ENCODE results near the gene TRMT1.

The TRMT1 gene

GRCh38 chr19:13102666-13103580 lies 13.6 kb downstream of the TRMT1 start, which contains the start of gene LYL1:
TSS of gene LYL1 (minus strand) at chr19:13102858. CDS start at chr19:13101171, 1,687 bp downstream.
- no peak for DNase-seq (ENCODE audit: low read depth in 1 of 2, low spot score in 1 of 2)

DNA sequence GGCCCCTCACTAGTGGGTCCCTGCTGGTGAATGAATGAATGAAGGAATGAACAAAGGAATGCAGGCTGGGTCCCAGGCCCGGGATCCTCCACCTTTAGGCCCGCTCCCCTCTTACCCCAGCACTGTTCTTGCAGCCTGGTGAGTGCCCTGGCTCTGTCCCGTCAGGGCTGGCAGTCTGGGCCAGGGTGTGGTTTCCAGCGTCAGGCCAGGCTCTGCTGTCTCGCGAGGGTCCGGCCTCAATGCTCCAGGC lies 14.2 kb downstream of the TRMT1 start:
- DNase-seq (ENCODE audit: low read depth in 1 of 2, low spot score in 1 of 2) = no peak

GRCh38 chr19:13101590-13102415 lies 14.7 kb downstream of the TRMT1 start:
- DNase-seq (ENCODE audit: low read depth in 1 of 2, low spot score in 1 of 2) = no peak

- DNase-seq (ENCODE audit: low read depth in 1 of 2, low spot score in 1 of 2) = no peak
These were observed 15.5 kb downstream of the TRMT1 start for GRCh38 chr19:13100841-13101589.

DNA sequence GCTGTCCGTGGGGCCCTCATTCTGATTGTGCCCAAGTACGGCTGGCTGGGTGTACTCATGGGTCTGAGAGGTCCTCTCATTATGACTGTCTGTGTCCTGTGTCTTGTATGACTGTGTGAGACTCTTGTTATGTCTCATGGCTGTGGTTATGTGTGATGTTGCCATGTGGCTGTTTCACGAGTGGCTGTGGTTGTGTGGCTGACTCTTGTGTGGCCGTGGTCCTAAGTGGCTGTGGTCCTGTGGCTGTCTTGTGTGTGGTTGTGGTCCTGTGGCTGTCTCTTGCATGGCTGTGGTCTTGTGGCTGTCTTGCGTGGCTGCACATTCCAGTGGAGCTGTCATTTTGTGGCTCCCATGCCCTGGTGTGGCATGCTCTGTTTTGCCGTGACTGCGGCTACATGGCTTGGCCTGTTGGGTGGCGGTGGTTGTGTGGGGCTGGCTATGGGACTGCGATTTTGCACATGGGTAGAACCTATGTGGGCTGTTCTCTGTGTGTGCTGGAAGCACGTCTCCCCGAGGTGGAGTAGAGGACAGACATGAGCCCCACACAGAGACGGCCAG lies 16.4 kb downstream of the TRMT1 start:
- DNase-seq (ENCODE audit: low read depth in 1 of 2, low spot score in 1 of 2) = peak; percentile 29 to 48

DNA sequence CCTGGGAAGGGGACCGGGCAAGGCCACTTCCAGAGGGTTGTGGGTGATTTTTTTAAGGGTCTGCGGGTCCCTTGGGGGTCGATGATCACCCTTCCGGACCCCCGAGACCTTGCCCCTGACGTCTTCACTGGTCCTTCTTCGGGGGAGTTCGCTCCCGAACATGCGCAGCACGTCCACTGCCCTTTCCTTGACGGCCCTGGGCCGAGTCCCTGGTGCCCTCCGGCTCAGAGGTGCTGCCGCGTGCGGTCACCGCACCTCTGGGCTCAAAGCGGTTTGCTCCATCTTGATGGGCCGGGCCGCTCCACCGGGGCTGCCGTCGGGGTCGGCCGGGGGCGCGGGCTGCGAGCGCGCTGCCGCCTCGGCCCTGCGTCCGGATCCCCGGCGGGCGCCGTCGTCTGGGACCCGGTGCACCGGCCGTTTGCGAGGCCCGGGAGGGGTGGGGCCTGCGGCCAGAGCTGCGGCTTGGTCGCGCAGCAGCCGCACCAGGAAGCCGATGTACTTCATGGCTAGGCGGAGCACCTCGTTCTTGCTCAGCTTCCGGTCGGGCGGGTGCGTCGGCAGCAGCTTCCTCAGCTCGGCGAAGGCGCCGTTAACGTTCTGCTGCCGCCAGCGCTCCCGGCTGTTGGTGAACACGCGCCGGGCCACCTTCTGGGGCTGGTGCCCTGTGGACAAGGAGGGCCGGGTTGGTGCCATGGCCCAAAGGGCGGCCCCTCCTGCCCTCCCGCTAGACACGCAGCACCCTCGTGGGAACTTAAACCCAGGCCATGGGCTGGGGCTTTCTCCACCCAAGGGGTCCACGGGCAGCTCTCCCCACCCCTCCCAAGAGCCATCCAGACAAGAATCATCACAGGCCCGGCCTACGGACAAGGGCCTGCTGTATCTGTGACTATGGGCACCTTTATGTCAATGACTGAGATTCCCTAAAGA lies 17.2 kb downstream of the TRMT1 start:
- DNase-seq (ENCODE audit: low read depth in 1 of 2, low spot score in 1 of 2) = peak; percentile 61 to 68

GRCh38 chr19:13098277-13099072 lies 18.1 kb downstream of the TRMT1 start:
- DNase-seq (ENCODE audit: low read depth in 1 of 2, low spot score in 1 of 2) = no peak

DNA sequence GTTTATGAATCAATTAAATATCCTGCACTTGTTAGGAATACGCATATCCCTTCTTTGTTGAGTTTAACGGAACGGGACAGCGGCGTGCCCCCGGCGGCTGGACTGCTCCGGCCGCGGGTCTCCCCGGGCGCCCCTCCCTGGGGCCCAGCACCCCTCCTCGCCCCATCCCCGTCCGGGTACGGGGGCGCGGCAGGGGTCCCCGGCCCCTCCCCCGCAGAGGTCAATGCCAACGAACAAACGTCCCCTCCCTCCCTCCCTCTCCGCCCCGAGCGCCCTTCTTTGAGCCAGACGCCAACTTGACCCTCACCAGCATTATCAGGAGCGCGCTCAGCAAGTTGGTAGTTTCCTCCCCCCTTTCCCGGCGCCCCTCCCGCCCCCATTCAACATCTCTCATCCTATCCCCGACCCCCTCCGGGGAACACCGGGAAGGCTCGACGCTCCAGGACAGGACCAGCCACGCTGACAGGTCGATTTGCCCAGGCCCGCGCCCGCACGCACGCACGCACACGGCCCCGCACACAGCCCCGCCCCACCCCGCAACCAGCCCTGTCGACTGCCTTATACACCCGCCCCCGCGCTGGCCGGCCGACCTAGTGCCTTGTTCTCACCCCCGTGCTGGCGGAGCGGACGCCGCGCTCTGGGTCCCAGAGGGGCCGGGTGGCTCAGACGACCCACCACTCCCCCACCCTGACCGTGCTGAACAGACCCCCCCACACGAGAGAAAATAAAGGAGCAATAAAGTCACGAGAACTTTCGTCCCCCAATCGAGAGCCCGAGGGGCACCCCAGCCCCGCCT lies 18.9 kb downstream of the TRMT1 start:
- no peak for DNase-seq (ENCODE audit: low read depth in 1 of 2, low spot score in 1 of 2)

DNA sequence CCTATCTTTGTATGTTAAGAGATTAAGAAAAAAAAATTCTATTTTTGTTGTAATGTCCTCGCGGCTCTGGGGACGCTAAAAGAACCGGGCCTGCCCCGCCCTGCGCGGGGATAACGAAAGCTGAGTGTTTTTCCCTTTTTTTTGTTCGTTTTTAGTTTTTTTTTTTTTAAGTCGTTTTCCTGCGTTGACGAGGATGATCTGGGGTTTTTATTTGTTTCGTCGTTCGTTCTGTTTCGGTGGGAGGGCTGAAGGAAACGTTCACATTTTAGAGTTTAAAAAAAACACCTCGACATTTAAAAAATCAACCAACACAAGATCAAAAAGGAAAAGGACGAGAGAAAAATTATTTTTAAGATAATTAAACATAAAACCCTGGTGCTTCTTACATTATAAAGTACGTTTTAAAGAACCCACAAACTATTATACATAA lies 19.5 kb downstream of the TRMT1 start:
- no peak for DNase-seq (ENCODE audit: low read depth in 1 of 2, low spot score in 1 of 2)

GRCh38 chr19:13095934-13096927 lies 20.3 kb downstream of the TRMT1 start:
- DNase-seq (ENCODE audit: low read depth in 1 of 2, low spot score in 1 of 2) = no peak

- DNase-seq (ENCODE audit: low read depth in 1 of 2, low spot score in 1 of 2) = no peak
These were observed 21.2 kb downstream of the TRMT1 start for GRCh38 chr19:13095393-13095784.

DNA sequence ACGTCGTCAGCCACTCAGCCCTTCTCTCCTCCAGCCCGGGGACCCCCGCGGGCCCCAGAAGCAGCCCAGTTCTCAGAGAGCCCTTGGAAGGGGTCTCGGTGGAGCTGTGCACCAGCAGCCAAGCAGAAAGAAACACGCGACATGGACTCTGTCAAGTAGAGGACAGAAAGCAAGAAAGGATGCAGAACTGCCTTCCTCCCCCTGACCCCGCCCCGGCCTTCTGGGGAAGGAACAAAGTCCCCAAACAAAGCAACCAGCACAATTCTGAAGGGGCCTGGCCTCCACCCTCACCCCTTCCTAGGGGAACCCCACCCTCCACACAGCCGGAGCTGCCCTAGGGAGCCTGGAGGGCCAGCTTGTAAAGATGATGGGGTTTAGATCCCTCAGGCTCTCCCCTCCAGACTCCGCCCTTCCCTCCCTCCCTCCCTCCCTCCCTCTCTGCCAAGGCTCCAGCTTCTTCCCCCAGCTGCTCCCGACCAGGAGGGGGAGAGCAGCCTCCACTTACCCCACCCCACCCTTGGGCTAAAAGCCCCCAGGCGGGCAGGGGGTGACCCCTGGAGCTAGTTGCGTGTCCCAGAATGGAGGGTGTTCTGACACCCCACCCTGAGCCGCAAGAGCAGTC lies 21.7 kb downstream of the TRMT1 start:
- DNase-seq (ENCODE audit: low read depth in 1 of 2, low spot score in 1 of 2) = no peak

DNA sequence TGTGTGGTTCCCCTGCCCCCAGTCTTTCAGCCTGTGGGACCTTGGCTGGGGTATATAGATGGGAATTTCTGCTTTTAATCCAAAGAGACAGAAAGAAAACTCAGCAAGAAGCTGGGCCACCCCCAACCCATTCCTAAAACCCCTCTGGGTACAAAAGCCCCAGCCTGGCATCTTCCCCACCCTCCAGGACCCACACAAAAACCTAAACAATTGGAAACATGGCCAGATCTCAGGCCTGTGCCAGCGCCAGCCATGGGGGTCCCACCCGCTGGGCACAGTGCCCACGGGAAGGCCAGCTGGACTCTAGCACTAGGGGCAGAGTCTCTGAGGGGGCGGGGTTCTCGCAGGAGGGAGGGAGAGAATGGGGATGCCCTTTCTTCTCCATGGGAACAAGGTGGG lies 22.4 kb downstream of the TRMT1 start:
- no peak for DNase-seq (ENCODE audit: low read depth in 1 of 2, low spot score in 1 of 2)

DNA sequence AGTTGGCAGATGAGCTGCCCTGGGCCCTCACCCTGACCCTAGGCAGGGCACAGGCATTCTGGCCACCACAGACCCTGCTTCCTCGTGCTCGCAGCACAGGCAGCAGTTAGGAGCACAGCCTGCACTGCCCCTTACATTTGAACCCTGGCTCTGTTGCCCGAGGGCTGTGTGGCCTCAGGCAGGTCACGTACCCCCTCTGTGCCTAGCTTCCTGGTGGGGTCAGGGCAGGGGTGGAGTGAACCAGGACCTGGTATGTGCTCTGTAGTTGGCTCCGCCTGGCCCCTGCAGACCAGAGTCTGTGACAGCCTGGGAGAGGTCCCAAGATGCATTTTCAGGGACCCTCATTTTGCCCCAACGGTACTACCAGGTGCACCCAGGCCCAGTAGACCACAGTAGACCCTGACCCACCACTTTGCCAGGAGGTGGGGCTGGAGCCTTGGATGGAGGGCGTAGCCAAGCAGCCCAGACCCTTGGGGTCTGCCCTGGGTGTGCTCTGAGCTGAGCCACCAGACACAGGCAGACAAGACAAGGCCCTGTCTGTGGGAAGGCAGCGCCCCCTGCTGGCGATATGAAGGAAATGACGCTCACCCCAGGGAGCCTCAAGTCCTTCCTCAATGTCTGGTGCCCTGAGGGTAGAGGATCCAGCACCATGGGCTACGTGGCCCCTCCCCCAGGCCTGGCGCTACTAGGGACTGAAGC lies 23.0 kb downstream of the TRMT1 start:
- peak; percentile 64 to 65 for DNase-seq (ENCODE audit: low read depth in 1 of 2, low spot score in 1 of 2)

DNA sequence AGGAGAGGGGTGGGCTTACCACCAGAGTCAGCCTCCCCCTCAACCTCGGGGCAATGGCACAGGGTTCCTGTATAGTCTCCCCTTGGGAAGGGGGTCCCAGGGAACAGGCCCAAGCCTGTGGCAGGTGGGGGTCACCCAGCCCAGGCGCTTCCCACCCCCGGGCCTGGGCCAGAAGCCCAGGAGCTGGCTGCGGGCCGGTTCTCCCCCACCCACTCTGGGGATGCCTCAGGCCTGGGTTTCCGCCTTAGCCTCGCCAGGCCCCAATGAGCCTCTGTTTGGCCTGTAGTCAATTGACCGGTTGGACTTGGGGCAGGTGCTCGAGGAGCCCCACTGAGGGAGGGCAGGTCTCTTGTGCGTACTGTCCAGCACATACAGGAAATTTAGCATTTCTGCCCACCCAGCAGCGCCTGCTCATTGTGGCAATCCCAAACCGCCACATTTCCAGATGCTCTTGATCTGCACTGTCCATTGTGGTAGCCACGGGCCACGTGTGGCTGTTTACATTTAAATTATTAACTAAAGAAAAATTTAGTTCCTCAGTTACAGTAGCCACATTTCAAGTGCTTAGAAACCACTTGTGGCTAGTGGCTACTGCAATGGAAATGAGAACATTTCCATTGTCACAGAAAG lies 23.8 kb downstream of the TRMT1 start:
- no peak for DNase-seq (ENCODE audit: low read depth in 1 of 2, low spot score in 1 of 2)

DNA sequence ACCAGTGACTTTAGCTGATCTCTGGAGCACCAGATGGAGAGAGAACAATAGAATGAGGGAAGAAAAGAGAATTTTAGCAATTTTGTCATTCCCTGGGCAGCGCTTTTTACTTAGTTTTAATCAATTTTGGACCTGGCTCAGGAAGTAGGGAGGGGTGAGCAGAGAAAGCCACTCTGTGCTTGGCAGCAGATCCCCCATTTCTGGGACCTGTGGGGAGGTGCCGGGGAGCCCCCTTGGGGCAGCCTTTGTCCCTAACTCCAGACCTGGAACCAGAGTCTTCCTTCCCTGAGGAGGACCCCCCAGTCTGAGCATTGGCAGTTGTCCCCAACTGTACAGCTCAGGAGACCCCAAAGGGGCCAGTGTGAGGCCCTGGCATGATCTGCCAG lies 24.4 kb downstream of the TRMT1 start:
- no peak for DNase-seq (ENCODE audit: low read depth in 1 of 2, low spot score in 1 of 2)
